Ovary (tissue), 9 donors: Measurements from ENCODE around the gene DPH5. TPM values are rescaled to one million over a fixed set of nuclear protein-coding genes. Genes with fewer than 3 reads are reported as not detected.

Source experiments
- DNase-seq, 5 donors: peaks; one replicate each; pipeline ENCODE4 v3.0.0-alpha.2; 2019 to 2020
- H3K27ac ChIP-seq, 2 donors: fragments of 200-600 bp; one replicate each; pipeline versions ENCODE4 v1.5.1 to v1.8.0; 2019 to 2022
- H3K27me3 ChIP-seq: fragments of 200-600 bp; one replicate; pipeline ENCODE4 v1.8.0; 2022
- H3K36me3 ChIP-seq: fragments of 200-600 bp; sonication (generic); one replicate; pipeline ENCODE4 v1.5.1; 2019
- H3K4me1 ChIP-seq: one replicate; pipeline ENCODE4 v1.8.1; 2013; ENCODE audit warnings: mild to moderate bottlenecking, moderate library complexity; ENCODE audit not compliant: insufficient read depth
- H3K4me3 ChIP-seq: fragments of 200-600 bp; sonication (generic); one replicate; pipeline ENCODE4 v1.5.1; 2017
- H3K9me3 ChIP-seq, 2 donors: fragments of 200-600 bp in 1 of 2; sonication (generic) in 1 of 2; one replicate each; pipeline versions ENCODE4 v1.5.1 to v1.8.1; 2013 to 2019; ENCODE audit warnings: mild to moderate bottlenecking in 1 of 2, moderate library complexity in 1 of 2
- EP300 ChIP-seq: sonication (generic); formaldehyde crosslinking; IDR thresholded peaks from one replicate; pipeline ENCODE4 v1.6.1; 2017; ENCODE audit warnings: antibody characterized with exemption
- POLR2A ChIP-seq: fragments of 450-650 bp; IDR thresholded peaks from one replicate; pipeline ENCODE4 v1.6.1; 2017; ENCODE audit warnings: antibody characterized with exemption, mild to moderate bottlenecking, moderate library complexity
- WGBS, 3 donors: extraction: QIAGEN DNeasy Blood & Tissue Kit in 1 of 3; methylation state at CpG; one replicate each; pipeline versions ENCODE4 v1.1.5 to v1.1.7; 2013 to 2017; 5-methylcytosine and 5-hydroxymethylcytosine counted together
- intact Hi-C, 4 donors: fragments of 100-400 bp; cut with DNase I; formaldehyde crosslinking; loops; one replicate each; pipeline versions ENCODE4 v1.11.0 to v1.15.1; 2022 to 2023
- polyA plus RNA-seq, 2 donors: library from polyadenylated mRNA; stranded (reverse); fragments of 200-250 nt in 1 of 2; fragments of 350-450 nt in 1 of 2; fragmentation: Illumina TruSeq in 1 of 2; extraction: RNeasy Lipid Tissue Mini Kit (QIAGEN cat#74804) in 1 of 2; gene quantifications; one replicate each; pipeline ENCODE4 v1.2.3, GENCODE V29; 2013 to 2014
- total RNA-seq, 7 donors: library from RNA; depleted of rRNA in 2 of 7; stranded (reverse); fragments of >200 nt in 2 of 7; fragmentation: NEBNext Ultra II Directional in 3 of 7; extraction: Animal tissue kit (Norgen Biotek cat#: 25700) in 3 of 7; gene quantifications; one replicate each; pipeline versions ENCODE4 v1.1.0 to v1.2.4, GENCODE V29; 2016 to 2023
- TF ChIP-seq, protein P1 (sequence below), 3 donors: fragments of 450-650 bp in 2 of 3; fragments of 200-600 bp in 1 of 3; IDR thresholded peaks; one replicate each; pipeline versions ENCODE4 v1.5.1 to v1.8.0; 2016 to 2022; ENCODE audit warnings: antibody characterized with exemption in 3 of 3, mild to moderate bottlenecking in 1 of 3
- donor health status: DM: no; HTN: no; CAD: no; lungs with moderate emphysema.
- donor health status: DM: no; HTN: no; CAD: no.
- donor health status: Bipolar disorder and iron deficiency.
- donor health status: DM: yes; HTN: yes; CAD: no.
- donor health status: DM: no; HTN: no; CAD: no.
- donor health status: DM: yes; HTN: yes; CAD: no.

DPH5 gene
- total and polyA plus RNA-seq, 9 donors: 24.0 to 77.2 (median 48.4) TPM

- no peak overlapping the region for H3K4me3 ChIP-seq
- H3K27me3 ChIP-seq: no peaks in the 10 kb centered on the region
- TF ChIP-seq POLR2A: no peak
- TF ChIP-seq, protein P1, sequence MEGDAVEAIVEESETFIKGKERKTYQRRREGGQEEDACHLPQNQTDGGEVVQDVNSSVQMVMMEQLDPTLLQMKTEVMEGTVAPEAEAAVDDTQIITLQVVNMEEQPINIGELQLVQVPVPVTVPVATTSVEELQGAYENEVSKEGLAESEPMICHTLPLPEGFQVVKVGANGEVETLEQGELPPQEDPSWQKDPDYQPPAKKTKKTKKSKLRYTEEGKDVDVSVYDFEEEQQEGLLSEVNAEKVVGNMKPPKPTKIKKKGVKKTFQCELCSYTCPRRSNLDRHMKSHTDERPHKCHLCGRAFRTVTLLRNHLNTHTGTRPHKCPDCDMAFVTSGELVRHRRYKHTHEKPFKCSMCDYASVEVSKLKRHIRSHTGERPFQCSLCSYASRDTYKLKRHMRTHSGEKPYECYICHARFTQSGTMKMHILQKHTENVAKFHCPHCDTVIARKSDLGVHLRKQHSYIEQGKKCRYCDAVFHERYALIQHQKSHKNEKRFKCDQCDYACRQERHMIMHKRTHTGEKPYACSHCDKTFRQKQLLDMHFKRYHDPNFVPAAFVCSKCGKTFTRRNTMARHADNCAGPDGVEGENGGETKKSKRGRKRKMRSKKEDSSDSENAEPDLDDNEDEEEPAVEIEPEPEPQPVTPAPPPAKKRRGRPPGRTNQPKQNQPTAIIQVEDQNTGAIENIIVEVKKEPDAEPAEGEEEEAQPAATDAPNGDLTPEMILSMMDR (IDR thresholded peaks at IDR 0.05): no peak
- TF ChIP-seq EP300: no peak
- H3K9me3 ChIP-seq: no peaks in the 10 kb centered on the region
- intact Hi-C loops: no loop called here
- H3K36me3 ChIP-seq: no peaks in the 10 kb centered on the region
- H3K4me1 ChIP-seq: peaks cover 3% of the 10 kb centered on the region
- no peak for DNase-seq
- 80 to 87% (median 83%) methylated on average over 2 of the region's 2 CpGs for WGBS, 3 donors
- no peak overlapping the region for H3K27ac ChIP-seq
Observed at GRCh38 chr1:101028466-101028865, 2.9 kb upstream of the DPH5 start.

- 89 to 90% (median 90%) methylated on average over 6 of the region's 6 CpGs for WGBS, 3 donors
- no peak for TF ChIP-seq POLR2A
- TF ChIP-seq, protein P1 (IDR thresholded peaks at IDR 0.05): no peak
- no peak for TF ChIP-seq EP300
- no peak overlapping the region for H3K4me3 ChIP-seq
- H3K36me3 ChIP-seq: no peaks in the 10 kb centered on the region
- H3K9me3 ChIP-seq: no peaks in the 10 kb centered on the region
- intact Hi-C loops: no loop called here
- H3K27me3 ChIP-seq: no peaks in the 10 kb centered on the region
- H3K4me1 ChIP-seq: peaks cover 3% of the 10 kb centered on the region
- DNase-seq: no peak
- no peak overlapping the region for H3K27ac ChIP-seq
Observed at GRCh38 chr1:101027194-101027772, 1.7 kb upstream of the DPH5 start.

DNA sequence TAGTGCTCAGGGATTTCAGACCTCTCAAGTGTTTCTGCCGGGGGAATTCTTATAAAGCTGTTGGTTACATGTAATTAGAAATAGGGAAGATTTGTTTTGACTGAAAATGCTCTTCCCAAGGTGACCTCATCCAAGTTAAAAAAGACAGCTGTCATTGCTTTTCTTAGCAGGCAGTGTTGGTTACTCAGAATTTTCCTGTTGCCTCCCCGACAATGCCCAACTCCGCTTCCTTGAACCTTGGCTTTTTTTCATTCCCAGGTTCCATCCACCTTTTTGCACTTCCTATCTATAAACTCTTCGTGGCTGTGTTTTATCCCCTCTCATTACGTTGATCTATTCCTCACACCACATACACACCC is 825 bp upstream of the DPH5 start:
- peak overlapping the region in 1 of 2 donors; percentile 35 for H3K27ac ChIP-seq
- DNase-seq: no peak
- TF ChIP-seq EP300 (no peak), POLR2A (no peak)
- TF ChIP-seq, protein P1 (IDR thresholded peaks at IDR 0.05): no peak
- H3K9me3 ChIP-seq: no peaks in the 10 kb centered on the region
- no peaks in the 10 kb centered on the region for H3K36me3 ChIP-seq
- peak overlapping the region; percentile 74 for H3K4me3 ChIP-seq
- no peaks in the 10 kb centered on the region for H3K27me3 ChIP-seq
- peaks cover 3% of the 10 kb centered on the region for H3K4me1 ChIP-seq
- intact Hi-C loops: no loop called here
- 38 to 47% (median 40%) methylated on average over 5 of the region's 5 CpGs for WGBS, 3 donors

DNA sequence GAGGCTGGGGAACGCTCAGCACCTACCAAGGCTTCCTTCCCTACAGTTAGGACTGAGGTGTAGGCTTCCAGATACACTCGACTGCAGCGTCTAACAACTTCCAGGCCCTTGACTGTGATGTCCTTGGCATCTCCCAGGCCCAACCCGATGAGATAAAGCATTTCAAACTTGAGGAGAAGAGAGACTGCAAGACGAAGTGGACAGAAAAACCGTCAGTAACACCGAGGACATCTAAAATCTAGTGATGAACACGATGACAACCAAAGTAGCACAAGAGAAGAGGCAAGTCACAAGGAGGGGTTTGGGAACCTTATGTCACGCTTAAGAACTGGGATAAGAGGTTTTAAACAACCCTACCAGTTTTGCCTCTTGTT is 314 bp downstream of the DPH5 start:
- peak overlapping the region; percentile 74 for H3K4me3 ChIP-seq
- H3K27ac ChIP-seq: peak overlapping the region in 1 of 2 donors; percentile 35
- no peaks in the 10 kb centered on the region for H3K9me3 ChIP-seq
- no peaks in the 10 kb centered on the region for H3K36me3 ChIP-seq
- peak in 2 of 5 donors; percentile 14 to 19 for DNase-seq
- 1 to 2% (median 1%) methylated on average over 9 of the region's 9 CpGs for WGBS, 3 donors
- no peaks in the 10 kb centered on the region for H3K27me3 ChIP-seq
- intact Hi-C loops: no loop called here
- peaks cover 3% of the 10 kb centered on the region for H3K4me1 ChIP-seq
- TF ChIP-seq EP300 (no peak), POLR2A (no peak)
- TF ChIP-seq, protein P1 (IDR thresholded peaks at IDR 0.05): no peak
